Spleen (tissue), 7 donors: ENCODE measurements around the gene STK38.

Experiments used
- CTCF ChIP-seq, 11 experiments: fragments of 200-600 bp in 7 of 11; fragments of 450-650 bp in 4 of 11; sonication (generic) in 4 of 11; IDR thresholded peaks in 8 of 11; conservative IDR thresholded peaks in 3 of 11; 1 replicate in 7 of 11; 2 replicates in 4 of 11; pipeline versions ENCODE4 v1.4.0 to v1.8.0; 2016 to 2021; ENCODE audit warnings: antibody characterized with exemption in 11 of 11, inconsistent platforms in 4 of 11, mild to moderate bottlenecking in 1 of 11
- POLR2A ChIP-seq, 3 donors: fragments of 450-650 bp; IDR thresholded peaks; one replicate each; pipeline ENCODE4 v1.5.1; 2017; ENCODE audit warnings: antibody characterized with exemption in 3 of 3, mild to moderate bottlenecking in 1 of 3
- donor health status: DM: no; HTN: no; CAD: no; lungs with moderate emphysema.
- donor health status: DM: no; HTN: no; CAD: no.
- donor health status: DM: no; HTN: no; CAD: no.

GRCh38 chr6:36574679-36575078, 27.4 kb upstream of the STK38 start:
- TF ChIP-seq CTCF (IDR thresholded peaks at IDR 0.05 in 8 of 11, conservative IDR thresholded peaks at IDR 0.05 in 3 of 11) (no peak), POLR2A (IDR thresholded peaks at IDR 0.05) (no peak)
